ENCODE results near the gene SH3PXD2B. TPM values are rescaled to one million over a fixed set of nuclear protein-coding genes. Genes with fewer than 3 reads are reported as not detected.

SH3PXD2B gene
- total RNA-seq, 1 donor from 2014 or later = 52.3 TPM

- peaks cover 49% of the 10 kb centered on the region for H3K36me3 Mint-ChIP-seq
- H3K4me3 Mint-ChIP-seq = no peak overlapping the region
- H3K4me1 Mint-ChIP-seq (ENCODE audit: unreplicated experiment) = no peaks in the 10 kb centered on the region
- H3K27ac Mint-ChIP-seq = no peak overlapping the region
- no peak for DNase-seq (ENCODE audit: extremely low spot score, unreplicated experiment)
- no peaks in the 10 kb centered on the region for H3K27me3 Mint-ChIP-seq
- H3K9me3 Mint-ChIP-seq = no peaks in the 10 kb centered on the region
- TF ChIP-seq, protein P1, sequence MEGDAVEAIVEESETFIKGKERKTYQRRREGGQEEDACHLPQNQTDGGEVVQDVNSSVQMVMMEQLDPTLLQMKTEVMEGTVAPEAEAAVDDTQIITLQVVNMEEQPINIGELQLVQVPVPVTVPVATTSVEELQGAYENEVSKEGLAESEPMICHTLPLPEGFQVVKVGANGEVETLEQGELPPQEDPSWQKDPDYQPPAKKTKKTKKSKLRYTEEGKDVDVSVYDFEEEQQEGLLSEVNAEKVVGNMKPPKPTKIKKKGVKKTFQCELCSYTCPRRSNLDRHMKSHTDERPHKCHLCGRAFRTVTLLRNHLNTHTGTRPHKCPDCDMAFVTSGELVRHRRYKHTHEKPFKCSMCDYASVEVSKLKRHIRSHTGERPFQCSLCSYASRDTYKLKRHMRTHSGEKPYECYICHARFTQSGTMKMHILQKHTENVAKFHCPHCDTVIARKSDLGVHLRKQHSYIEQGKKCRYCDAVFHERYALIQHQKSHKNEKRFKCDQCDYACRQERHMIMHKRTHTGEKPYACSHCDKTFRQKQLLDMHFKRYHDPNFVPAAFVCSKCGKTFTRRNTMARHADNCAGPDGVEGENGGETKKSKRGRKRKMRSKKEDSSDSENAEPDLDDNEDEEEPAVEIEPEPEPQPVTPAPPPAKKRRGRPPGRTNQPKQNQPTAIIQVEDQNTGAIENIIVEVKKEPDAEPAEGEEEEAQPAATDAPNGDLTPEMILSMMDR (conservative IDR thresholded peaks at IDR 0.05) = no peak
Observed at GRCh38 chr5:172343741-172344140, 110.6 kb downstream of the SH3PXD2B start.

DNA sequence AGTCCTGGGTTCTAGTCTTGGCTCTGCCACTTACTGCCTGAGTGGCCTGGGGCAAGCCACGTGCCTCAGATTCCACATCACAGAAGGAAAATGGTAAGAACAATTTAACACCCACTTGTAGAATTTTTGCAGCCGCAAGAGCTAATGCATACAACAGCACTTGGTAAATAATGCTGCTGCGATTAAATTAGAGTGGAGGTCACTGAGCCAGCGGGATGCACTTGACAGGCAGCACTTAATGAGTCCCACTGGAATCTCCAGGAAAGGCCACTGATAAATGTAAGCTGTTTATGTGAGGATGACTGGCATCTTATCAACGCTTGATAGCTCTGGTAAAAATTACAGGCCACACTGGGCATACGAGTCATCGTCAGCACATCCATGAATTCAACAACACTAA, 111.4 kb downstream of the SH3PXD2B start:
- H3K4me3 Mint-ChIP-seq = no peak overlapping the region
- no peaks in the 10 kb centered on the region for H3K9me3 Mint-ChIP-seq
- H3K27ac Mint-ChIP-seq = no peak overlapping the region
- no peaks in the 10 kb centered on the region for H3K4me1 Mint-ChIP-seq (ENCODE audit: unreplicated experiment)
- H3K36me3 Mint-ChIP-seq = peaks cover 45% of the 10 kb centered on the region
- TF ChIP-seq, protein P1 (conservative IDR thresholded peaks at IDR 0.05) = no peak
- no peaks in the 10 kb centered on the region for H3K27me3 Mint-ChIP-seq
- DNase-seq (ENCODE audit: extremely low spot score, unreplicated experiment) = no peak

DNA sequence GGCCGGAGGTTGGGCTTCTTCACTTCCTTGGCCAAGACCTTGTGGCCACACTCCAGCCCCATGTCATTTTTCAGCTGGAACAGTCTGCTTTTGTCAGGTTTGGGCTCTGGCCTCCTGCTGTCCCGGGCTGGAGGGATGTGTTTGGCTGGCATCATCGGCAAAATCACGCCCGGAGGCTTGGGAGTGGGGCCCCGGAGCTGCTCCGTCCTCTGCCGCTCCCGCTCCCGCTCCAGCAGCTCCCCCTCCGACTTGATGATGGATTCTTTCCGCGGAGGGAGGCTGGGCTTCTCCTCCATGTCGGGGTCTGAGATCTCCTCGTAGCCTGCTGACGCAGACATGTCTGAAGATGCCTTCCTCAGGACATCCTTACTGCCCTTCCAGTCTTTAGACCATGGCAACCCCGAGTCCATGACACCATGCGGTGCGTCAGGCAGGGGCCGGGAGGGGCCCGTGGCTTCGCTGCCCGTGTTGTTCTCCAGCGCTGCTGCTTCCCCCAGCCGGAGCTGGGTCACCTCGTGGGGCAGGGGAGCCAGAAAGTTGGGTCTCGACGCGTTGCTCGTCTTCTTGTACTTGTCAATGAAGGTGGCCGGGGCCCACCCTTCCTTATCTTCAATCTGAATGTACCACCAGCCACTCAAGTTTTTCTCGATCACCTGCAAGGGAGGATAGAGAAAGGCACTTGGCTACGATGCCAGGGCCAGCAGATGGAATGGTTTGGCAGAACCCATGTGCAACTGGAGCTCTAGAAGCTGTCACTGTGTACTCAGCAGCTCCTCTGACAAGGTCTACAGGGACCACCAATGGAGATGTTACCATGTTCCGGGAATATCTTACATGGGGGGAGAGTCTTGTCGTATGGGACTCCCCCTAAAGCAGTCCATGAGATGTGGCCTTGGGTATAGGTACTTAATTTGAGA, 114.8 kb downstream of the SH3PXD2B start:
- H3K9me3 Mint-ChIP-seq = no peaks in the 10 kb centered on the region
- no peak for DNase-seq (ENCODE audit: extremely low spot score, unreplicated experiment)
- no peak overlapping the region for H3K4me3 Mint-ChIP-seq
- H3K27me3 Mint-ChIP-seq = no peaks in the 10 kb centered on the region
- TF ChIP-seq, protein P1 (conservative IDR thresholded peaks at IDR 0.05) = no peak
- peaks cover 34% of the 10 kb centered on the region for H3K36me3 Mint-ChIP-seq
- no peak overlapping the region for H3K27ac Mint-ChIP-seq
- H3K4me1 Mint-ChIP-seq (ENCODE audit: unreplicated experiment) = peaks cover 4% of the 10 kb centered on the region

DNA sequence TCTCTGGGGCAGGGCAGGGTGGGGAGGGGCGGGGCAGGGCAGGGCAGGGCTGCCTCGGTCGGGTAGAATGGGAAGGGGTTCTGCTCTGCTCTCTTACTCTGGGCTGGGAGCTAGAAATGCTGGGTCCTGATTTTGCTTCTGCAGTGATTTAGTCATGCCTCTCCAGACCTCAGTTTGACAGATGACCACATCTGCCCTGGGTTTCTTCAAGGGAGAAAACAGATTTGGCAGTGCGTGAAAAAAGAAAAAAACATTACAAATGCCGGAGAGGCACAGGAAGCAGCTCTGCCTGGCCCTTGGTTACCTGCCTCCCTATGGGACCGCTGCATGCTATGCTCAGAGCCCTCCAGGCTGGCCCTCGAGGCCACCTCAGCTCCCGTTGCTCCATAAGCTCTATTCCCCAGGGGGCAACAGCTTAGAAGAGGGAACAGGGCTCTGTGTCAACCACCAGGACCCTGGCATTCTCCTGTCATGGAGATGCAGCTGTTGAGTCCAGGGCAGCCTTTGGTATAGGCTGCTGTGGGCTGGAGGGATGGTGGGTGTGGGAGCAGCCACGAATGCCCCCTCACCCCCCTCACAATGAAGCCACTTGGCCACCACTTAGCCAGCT, 117.5 kb downstream of the SH3PXD2B start:
- Mint-ChIP-seq H3K9me3 (no peaks in the 10 kb centered on the region), H3K36me3 (peaks cover 26% of the 10 kb centered on the region), H3K4me1 (ENCODE audit: unreplicated experiment) (peaks cover 4% of the 10 kb centered on the region), H3K27me3 (no peaks in the 10 kb centered on the region), H3K27ac (no peak overlapping the region), H3K4me3 (no peak overlapping the region)
- DNase-seq (ENCODE audit: extremely low spot score, unreplicated experiment) = no peak
- TF ChIP-seq, protein P1 (conservative IDR thresholded peaks at IDR 0.05) = no peak

DNA sequence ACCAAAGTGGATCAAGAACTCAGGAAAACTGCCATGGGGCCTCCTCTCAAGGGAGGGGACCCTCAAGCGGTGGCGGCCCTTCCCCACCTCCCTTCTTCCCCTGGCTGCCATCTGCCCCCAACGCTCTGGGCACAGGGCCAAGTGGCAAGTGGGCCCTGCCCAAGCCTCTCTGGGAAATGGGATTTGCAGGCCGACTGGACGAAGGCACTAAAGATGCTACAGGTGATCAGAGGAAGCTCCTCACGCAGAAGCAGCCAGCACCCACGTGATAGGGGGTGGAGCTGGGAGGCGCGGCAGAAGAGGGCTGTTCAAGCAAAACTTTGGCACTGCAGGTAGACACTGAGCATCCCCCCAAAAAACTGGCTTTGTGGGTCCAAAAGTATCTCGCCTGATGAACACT, 118.1 kb downstream of the SH3PXD2B start:
- Mint-ChIP-seq H3K4me3 (no peak overlapping the region), H3K27ac (no peak overlapping the region), H3K27me3 (no peaks in the 10 kb centered on the region), H3K4me1 (ENCODE audit: unreplicated experiment) (peaks cover 4% of the 10 kb centered on the region), H3K9me3 (no peaks in the 10 kb centered on the region), H3K36me3 (peaks cover 26% of the 10 kb centered on the region)
- TF ChIP-seq, protein P1 (conservative IDR thresholded peaks at IDR 0.05) = no peak
- no peak for DNase-seq (ENCODE audit: extremely low spot score, unreplicated experiment)
